ENCODE data around the gene JARID2. TPM values are rescaled to one million over a fixed set of nuclear protein-coding genes. Genes with fewer than 3 reads are reported as not detected.

JARID2 gene
- total RNA-seq, 8 experiments from 2014 or later = 11.8 to 39.9 (median 30.7) TPM

GRCh38 chr6:15473174-15473573 lies 227.3 kb downstream of the JARID2 start:
- 80 to 100% (median 98%) methylated on average over 1 to 5 of the region's 7 CpGs; no CpG with 5 or more reads in 3 of the 10 experiments for WGBS, 10 experiments
- ATAC-seq (replicated peaks in 6 of 8) = no peak
- Histone ChIP-seq H3K4me1 (replicated peaks in 1 of 2) (no peaks in the 10 kb centered on the region), H3K27ac (no peak overlapping the region), H3K4me3 (no peak overlapping the region)
- in situ Hi-C loops (cut with MboI; ENCODE audit: low pct_unique_long_range_greater_than_20kb in 2 of 9, low sequenced_read_pairs in 9 of 9, unreplicated experiment in 9 of 9) = loop anchor here in 1 of 9 experiments (25.0 kb wide), 1 partner anchor 211 kb away; no protein-coding TSS in a partner anchor

DNA sequence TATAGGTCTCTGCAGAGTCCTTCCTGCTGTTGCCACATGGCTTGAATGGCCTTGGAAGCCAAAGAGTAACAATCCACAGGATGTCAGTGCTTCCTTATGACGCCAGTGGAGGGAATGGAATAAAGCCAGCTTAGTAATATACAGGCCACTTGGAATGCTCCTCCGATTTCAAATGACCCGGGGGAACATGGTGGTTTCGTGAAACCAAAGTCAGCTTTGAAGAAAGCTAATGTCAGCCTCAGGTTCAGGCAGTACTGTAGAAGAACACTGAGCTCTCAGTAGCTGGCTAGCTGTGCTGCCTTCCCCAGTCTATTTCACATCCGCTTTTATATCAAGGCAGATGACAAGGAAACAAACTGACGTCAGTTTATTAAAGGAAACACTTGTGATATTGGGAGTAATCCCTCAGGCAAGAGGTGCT lies 227.9 kb downstream of the JARID2 start:
- ATAC-seq (replicated peaks in 6 of 8) = peak in 1 of 8 experiments; percentile 30
- in situ Hi-C loops (cut with MboI; ENCODE audit: low pct_unique_long_range_greater_than_20kb in 2 of 9, low sequenced_read_pairs in 9 of 9, unreplicated experiment in 9 of 9) = loop anchor here in 1 of 9 experiments (25.0 kb wide), 1 partner anchor 211 kb away; no protein-coding TSS in a partner anchor
- Histone ChIP-seq H3K4me1 (replicated peaks in 1 of 2) (no peaks in the 10 kb centered on the region), H3K4me3 (no peak overlapping the region), H3K27ac (no peak overlapping the region)
- 23 to 100% (median 87%) methylated on average over 1 to 6 of the region's 6 CpGs for WGBS, 10 experiments

DNA sequence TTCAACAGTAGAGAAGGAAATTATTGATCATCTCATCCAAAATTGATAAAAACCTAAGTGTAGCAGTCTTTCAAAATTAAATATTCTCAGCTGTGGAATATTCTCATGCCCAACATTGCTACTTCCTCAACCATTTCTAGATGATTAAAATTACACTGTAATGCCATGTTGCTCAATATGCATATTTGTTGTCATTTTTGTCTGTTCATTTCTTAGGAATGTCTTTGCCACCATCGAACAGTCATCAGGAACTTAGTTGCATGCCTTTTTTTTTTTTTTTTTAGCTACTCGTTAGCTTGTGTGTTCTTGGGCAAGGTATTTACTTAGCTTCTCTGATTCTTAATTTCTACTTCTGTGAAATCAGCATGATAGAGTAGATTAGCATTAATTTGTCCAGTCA lies 228.3 kb downstream of the JARID2 start:
- Histone ChIP-seq H3K4me3 (no peak overlapping the region), H3K4me1 (replicated peaks in 1 of 2) (peaks cover 0 to 2% of the 10 kb centered on the region in 2 donors), H3K27ac (no peak overlapping the region)
- peak in 1 of 8 experiments; percentile 17 for ATAC-seq (replicated peaks in 6 of 8)
- in situ Hi-C loops (cut with MboI; ENCODE audit: low pct_unique_long_range_greater_than_20kb in 2 of 9, low sequenced_read_pairs in 9 of 9, unreplicated experiment in 9 of 9) = loop anchor here in 1 of 9 experiments (25.0 kb wide), 1 partner anchor 212 kb away; no protein-coding TSS in a partner anchor
- WGBS, 10 experiments = 0 to 94% (median 77%) methylated on average over 2 of the region's 2 CpGs; no CpG with 5 or more reads in 1 of the 10 experiments

DNA sequence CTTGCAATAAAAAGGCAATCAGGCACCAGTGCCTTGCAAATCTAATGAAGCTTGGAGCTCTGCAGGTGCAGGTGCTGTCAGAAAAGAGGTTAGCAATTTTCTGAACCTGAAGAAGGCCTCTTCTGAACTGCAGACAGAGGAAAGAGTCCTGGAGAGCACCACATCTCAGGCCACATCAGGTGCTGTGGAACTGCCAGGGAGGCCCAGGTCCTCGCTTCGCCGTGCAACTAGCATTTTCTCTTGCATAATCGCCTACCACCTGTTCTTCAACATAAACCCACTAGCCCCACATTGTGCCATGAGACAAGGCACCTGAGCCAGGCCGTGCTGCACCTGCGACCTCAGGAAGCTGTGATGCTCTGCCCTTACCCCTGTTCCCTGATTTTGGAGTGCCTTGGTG lies 229.4 kb downstream of the JARID2 start:
- Histone ChIP-seq H3K27ac (no peak overlapping the region), H3K4me1 (replicated peaks in 1 of 2) (peaks cover 0 to 6% of the 10 kb centered on the region in 2 donors), H3K4me3 (no peak overlapping the region)
- in situ Hi-C loops (cut with MboI; ENCODE audit: low pct_unique_long_range_greater_than_20kb in 2 of 9, low sequenced_read_pairs in 9 of 9, unreplicated experiment in 9 of 9) = loop anchor here in 2 of 9 experiments (25.0 kb wide), 2 partner anchors 213 to 1263 kb away; no protein-coding TSS in a partner anchor
- WGBS, 10 experiments = 61 to 100% (median 100%) methylated on average over 1 to 6 of the region's 6 CpGs; no CpG with 5 or more reads in 5 of the 10 experiments
- ATAC-seq (replicated peaks in 6 of 8) = no peak

- WGBS, 10 experiments = 50 to 100% (median 93%) methylated on average over 1 to 4 of the region's 4 CpGs; no CpG with 5 or more reads in 2 of the 10 experiments
- peaks cover 0 to 8% of the 10 kb centered on the region in 2 donors for H3K4me1 ChIP-seq (replicated peaks in 1 of 2)
- in situ Hi-C loops (cut with MboI; ENCODE audit: low pct_unique_long_range_greater_than_20kb in 2 of 9, low sequenced_read_pairs in 9 of 9, unreplicated experiment in 9 of 9) = loop anchor here in 2 of 9 experiments (25.0 kb wide), 2 partner anchors 214 to 1264 kb away; no protein-coding TSS in a partner anchor
- no peak overlapping the region for H3K4me3 ChIP-seq
- H3K27ac ChIP-seq = no peak overlapping the region
- no peak for ATAC-seq (replicated peaks in 6 of 8)
Observed at GRCh38 chr6:15475872-15476271, 230.0 kb downstream of the JARID2 start.

DNA sequence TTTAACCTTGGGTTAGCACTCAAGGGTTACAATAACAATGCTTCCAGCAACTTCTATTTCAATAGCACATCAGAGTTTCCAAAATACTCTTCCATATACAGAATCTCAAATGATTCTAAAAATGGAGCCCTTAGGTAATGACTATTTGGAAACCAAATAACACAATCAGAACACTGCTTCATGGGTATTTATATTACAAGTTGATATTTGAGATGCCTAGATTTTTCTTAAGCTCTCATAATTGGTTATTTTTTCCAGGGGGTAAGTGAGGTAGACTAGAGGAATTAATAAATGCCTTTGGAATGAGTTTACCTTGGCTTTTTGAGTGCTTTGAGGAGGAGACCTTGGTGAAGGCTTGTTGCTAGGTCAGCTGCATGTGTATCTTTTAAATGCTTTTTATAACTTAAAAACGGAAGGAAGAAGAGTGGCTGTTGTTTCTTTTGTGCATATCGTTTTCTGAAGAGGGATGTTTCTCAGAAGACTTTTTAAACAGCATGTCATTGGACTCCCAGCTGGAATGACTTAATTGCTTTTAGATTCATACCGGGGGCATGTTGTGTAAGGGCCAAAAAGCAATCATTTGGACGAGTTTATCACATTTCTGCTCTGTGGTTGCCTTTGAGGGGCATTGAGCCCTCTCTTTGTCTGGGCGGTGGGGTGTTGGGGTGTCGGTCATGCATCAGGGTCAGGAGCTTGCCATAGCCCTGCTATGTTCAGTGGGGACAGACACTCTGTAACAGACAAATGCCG lies 230.9 kb downstream of the JARID2 start:
- peaks cover under 1 to 14% of the 10 kb centered on the region in 2 donors for H3K4me1 ChIP-seq (replicated peaks in 1 of 2)
- in situ Hi-C loops (cut with MboI; ENCODE audit: low pct_unique_long_range_greater_than_20kb in 2 of 9, low sequenced_read_pairs in 9 of 9, unreplicated experiment in 9 of 9) = loop anchor here in 2 of 9 experiments (25.0 kb wide), 2 partner anchors 215 to 1265 kb away; no protein-coding TSS in a partner anchor
- H3K27ac ChIP-seq = no peak overlapping the region
- no peak overlapping the region for H3K4me3 ChIP-seq
- ATAC-seq (replicated peaks in 6 of 8) = no peak
- 29 to 100% (median 89%) methylated on average over 1 to 6 of the region's 7 CpGs for WGBS, 10 experiments

DNA sequence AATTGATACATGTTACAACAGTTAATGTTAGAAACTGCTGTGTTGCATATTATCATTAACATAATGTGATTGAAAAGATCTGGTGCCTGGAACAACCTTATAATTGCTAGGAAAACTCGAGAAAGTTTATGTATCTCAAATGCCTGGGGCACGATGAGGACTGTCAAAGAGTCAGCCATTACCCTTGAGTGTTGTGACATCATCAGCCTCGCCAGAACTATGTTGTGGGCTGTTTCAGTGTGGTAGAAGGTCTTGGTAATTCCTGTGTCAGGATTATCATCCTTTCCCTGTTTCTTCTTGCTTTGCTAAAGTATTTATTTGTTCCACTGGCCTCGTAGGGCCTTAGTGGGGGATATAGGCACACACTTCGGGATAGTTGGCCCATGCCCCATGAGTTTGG lies 231.9 kb downstream of the JARID2 start:
- 37 to 100% (median 80%) methylated on average over 2 to 5 of the region's 5 CpGs; no CpG with 5 or more reads in 4 of the 10 experiments for WGBS, 10 experiments
- no peak for ATAC-seq (replicated peaks in 6 of 8)
- in situ Hi-C loops (cut with MboI; ENCODE audit: low pct_unique_long_range_greater_than_20kb in 2 of 9, low sequenced_read_pairs in 9 of 9, unreplicated experiment in 9 of 9) = loop anchor here in 2 of 9 experiments (25.0 kb wide), 2 partner anchors 215 to 1265 kb away; no protein-coding TSS in a partner anchor
- H3K4me1 ChIP-seq (replicated peaks in 1 of 2) = peaks cover 2 to 16% of the 10 kb centered on the region in 2 donors
- H3K27ac ChIP-seq = no peak overlapping the region
- no peak overlapping the region for H3K4me3 ChIP-seq

DNA sequence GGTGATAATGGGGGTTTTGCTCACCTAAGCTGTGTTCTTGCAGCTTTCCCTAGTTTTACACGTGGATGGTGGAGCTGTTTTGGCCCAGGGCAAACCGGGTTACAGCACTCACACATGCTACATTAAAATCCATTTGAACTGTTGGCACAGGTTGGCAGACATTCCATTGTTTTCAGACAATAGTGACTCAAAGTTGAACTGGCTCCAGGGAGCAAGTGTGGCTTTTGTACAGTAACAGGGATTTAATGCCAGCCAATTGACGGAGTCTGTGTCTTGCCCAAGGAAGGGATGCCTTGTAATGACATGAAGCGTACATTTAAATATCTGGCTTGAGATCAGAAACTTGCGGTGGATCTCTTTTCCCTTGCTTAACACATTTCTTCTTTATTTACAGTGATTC lies 233.9 kb downstream of the JARID2 start:
- in situ Hi-C loops (cut with MboI; ENCODE audit: low pct_unique_long_range_greater_than_20kb in 2 of 9, low sequenced_read_pairs in 9 of 9, unreplicated experiment in 9 of 9) = loop anchor here in 2 of 9 experiments (25.0 kb wide), 2 partner anchors 217 to 1267 kb away; no protein-coding TSS in a partner anchor
- H3K4me1 ChIP-seq (replicated peaks in 1 of 2) = peaks cover 5 to 26% of the 10 kb centered on the region in 2 donors

GRCh38 chr6:15480525-15480924 lies 234.7 kb downstream of the JARID2 start:
- no peak overlapping the region for H3K27ac ChIP-seq
- no peak overlapping the region for H3K4me3 ChIP-seq
- H3K4me1 ChIP-seq (replicated peaks in 1 of 2) = peaks cover 7 to 30% of the 10 kb centered on the region in 2 donors
- in situ Hi-C loops (cut with MboI; ENCODE audit: low pct_unique_long_range_greater_than_20kb in 2 of 9, low sequenced_read_pairs in 9 of 9, unreplicated experiment in 9 of 9) = loop anchor here in 2 of 9 experiments (25.0 kb wide), 2 partner anchors 218 to 1268 kb away; no protein-coding TSS in a partner anchor
- no peak for ATAC-seq (replicated peaks in 6 of 8)
- WGBS, 10 experiments = 60 to 98% (median 91%) methylated on average over 1 to 7 of the region's 7 CpGs; no CpG with 5 or more reads in 1 of the 10 experiments

More for the DNA sequence above, 233.9 kb downstream of the JARID2 start:
- no peak overlapping the region for H3K4me3 ChIP-seq
- ATAC-seq (replicated peaks in 6 of 8) = peak in 1 of 8 experiments; percentile 23
- H3K27ac ChIP-seq = no peak overlapping the region
- 57 to 100% (median 84%) methylated on average over 1 to 5 of the region's 5 CpGs; no CpG with 5 or more reads in 1 of the 10 experiments for whole genome bisulfite sequencing, 10 experiments

DNA sequence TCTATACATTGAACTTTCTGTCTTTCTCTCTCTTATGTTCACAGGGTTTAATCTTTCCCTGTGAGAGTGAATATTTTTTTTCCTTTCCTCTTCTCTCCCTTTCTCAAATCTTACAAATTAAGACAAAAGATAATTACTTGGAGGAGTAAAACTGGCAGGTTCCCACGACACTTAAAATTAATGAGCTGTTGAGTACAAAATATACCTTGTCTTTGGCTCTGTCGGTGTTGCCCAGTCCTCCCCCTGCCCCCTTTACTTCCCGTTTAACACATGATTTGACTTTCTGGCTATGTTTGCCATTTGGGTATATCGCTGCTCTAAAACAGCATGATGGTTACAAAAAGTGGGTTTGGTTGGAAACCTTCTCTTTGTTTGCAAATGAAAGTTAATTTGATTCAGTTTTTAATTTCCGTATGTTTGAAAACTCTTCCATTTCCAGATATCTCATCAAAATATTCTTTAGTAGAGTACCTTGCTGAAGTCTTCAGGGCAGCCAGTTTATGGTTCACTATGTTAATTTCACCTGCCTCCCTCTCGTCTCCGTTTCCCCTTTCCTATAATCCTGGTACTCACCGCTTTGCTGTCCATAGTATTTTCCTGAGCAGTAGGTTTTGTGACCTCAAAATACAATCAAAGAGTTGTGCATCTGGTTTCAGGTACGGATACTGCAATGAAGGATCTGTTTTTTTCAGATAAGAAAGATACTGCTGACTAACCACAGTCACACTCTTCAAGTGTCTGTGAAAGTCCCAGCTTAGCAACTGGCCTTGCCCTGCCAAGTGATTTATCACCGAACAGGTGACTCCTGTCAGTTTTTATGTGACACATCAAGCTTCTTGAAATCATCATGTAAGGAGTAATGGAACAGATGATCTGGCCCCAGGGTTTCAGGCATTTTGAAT lies 235.8 kb downstream of the JARID2 start:
- 67 to 98% (median 90%) methylated on average over 2 to 10 of the region's 10 CpGs for WGBS, 10 experiments
- Histone ChIP-seq H3K4me3 (no peak overlapping the region), H3K4me1 (replicated peaks in 1 of 2) (peaks cover 7 to 30% of the 10 kb centered on the region in 2 donors), H3K27ac (no peak overlapping the region)
- in situ Hi-C loops (cut with MboI; ENCODE audit: low pct_unique_long_range_greater_than_20kb in 2 of 9, low sequenced_read_pairs in 9 of 9, unreplicated experiment in 9 of 9) = loop anchor here in 2 of 9 experiments (25.0 kb wide), 2 partner anchors 219 to 1269 kb away; no protein-coding TSS in a partner anchor
- ATAC-seq (replicated peaks in 6 of 8) = no peak

DNA sequence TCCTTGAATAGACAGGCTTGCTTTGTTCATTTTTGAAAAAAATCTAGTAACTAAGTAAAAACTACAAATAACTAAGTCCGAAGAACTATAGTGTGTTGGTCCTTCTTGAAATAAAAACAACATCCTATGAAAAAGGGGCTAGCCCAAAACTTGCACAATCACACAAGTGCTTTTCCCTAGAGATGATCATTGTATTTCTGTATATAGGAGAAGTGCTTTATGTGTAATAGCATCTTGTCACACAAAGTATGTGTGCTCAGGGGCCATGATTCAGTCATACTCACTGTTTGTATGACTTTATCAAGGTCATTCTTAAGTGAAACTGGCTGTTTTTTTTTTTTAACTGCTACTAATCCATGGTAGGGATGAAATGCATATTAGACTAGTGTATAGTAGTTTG lies 237.2 kb downstream of the JARID2 start:
- H3K4me3 ChIP-seq = no peak overlapping the region
- in situ Hi-C loops (cut with MboI; ENCODE audit: low pct_unique_long_range_greater_than_20kb in 2 of 9, low sequenced_read_pairs in 9 of 9, unreplicated experiment in 9 of 9) = loop anchor here in 2 of 9 experiments (25.0 kb wide), 2 partner anchors 221 to 1271 kb away; no protein-coding TSS in a partner anchor
- no peak for ATAC-seq (replicated peaks in 6 of 8)
- H3K4me1 ChIP-seq (replicated peaks in 1 of 2) = peaks cover 7 to 30% of the 10 kb centered on the region in 2 donors
- WGBS, 10 experiments = 82 to 100% (median 100%) methylated on average over 1 of the region's 1 CpG; no CpG with 5 or more reads in 4 of the 10 experiments
- H3K27ac ChIP-seq = no peak overlapping the region

DNA sequence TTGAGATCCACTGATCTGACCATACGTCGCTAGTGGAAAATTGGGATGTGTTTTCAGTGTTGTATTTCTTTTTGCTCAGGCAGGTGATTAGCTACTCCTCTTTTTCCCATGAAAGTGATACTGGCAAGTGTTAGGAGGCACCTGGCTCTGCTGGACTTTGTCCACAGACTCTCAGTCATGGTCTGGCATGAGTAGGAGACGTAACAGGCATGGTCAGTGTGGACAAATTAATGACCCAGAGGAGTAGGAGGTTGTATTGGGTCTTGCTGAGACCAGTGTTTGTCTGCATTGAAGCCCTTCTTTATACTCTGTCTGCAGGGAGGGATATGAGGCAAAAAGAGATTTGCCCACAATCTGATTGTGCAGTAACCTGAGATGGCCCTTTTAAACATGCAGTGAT lies 238.3 kb downstream of the JARID2 start:
- no peak overlapping the region for H3K27ac ChIP-seq
- no peak overlapping the region for H3K4me3 ChIP-seq
- in situ Hi-C loops (cut with MboI; ENCODE audit: low pct_unique_long_range_greater_than_20kb in 2 of 9, low sequenced_read_pairs in 9 of 9, unreplicated experiment in 9 of 9) = loop anchor here in 2 of 9 experiments (25.0 kb wide), 2 partner anchors 222 to 1272 kb away; no protein-coding TSS in a partner anchor
- ATAC-seq (replicated peaks in 6 of 8) = no peak
- WGBS, 10 experiments = 86 to 100% (median 98%) methylated on average over 1 to 3 of the region's 3 CpGs; no CpG with 5 or more reads in 4 of the 10 experiments
- peaks cover 7 to 29% of the 10 kb centered on the region in 2 donors for H3K4me1 ChIP-seq (replicated peaks in 1 of 2)
